ENCODE results near the gene CCDC12. TPM values are rescaled to one million over a fixed set of nuclear protein-coding genes. Genes with fewer than 3 reads are reported as not detected.
A peak's percentile ranks its signal among the peaks of the same experiment; 100 is the strongest.

The CCDC12 gene
- total RNA-seq, 4 donors from 2014 or later = 4.1 to 92.0 (median 41.2) TPM

DNA sequence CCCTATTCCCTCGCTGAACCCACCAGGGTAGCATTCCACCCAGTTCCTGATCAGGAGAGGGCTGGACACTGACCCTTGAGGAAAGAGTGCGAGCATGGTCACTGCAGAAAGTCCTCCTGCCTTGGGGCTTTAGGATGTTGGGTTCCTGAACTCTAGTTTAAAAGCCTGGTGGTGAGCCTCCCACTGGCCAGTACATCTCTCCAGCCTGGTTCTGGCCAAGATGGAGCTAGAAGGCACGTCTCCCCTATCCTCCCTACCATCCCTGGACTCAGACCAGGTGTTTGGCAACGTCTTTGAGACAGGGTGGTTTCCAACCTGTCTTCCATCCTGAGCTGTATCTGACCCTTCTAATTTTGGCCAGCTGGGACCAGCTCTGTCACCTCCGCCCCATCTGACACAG is 34.4 kb upstream of the CCDC12 start:
- intact Hi-C loops (cut with DNase I; ENCODE audit: low total_unique reads) = no loop called here
- DNase-seq = no peak
- H3K9me3 ChIP-seq = no peaks in the 10 kb centered on the region
- peaks cover 0 to 8% of the 10 kb centered on the region in 2 donors for H3K4me1 ChIP-seq
- no peaks in the 10 kb centered on the region for H3K36me3 ChIP-seq
- TF ChIP-seq, protein P1, sequence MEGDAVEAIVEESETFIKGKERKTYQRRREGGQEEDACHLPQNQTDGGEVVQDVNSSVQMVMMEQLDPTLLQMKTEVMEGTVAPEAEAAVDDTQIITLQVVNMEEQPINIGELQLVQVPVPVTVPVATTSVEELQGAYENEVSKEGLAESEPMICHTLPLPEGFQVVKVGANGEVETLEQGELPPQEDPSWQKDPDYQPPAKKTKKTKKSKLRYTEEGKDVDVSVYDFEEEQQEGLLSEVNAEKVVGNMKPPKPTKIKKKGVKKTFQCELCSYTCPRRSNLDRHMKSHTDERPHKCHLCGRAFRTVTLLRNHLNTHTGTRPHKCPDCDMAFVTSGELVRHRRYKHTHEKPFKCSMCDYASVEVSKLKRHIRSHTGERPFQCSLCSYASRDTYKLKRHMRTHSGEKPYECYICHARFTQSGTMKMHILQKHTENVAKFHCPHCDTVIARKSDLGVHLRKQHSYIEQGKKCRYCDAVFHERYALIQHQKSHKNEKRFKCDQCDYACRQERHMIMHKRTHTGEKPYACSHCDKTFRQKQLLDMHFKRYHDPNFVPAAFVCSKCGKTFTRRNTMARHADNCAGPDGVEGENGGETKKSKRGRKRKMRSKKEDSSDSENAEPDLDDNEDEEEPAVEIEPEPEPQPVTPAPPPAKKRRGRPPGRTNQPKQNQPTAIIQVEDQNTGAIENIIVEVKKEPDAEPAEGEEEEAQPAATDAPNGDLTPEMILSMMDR (IDR thresholded peaks at IDR 0.05) = no peak
- no peaks in the 10 kb centered on the region for H3K27me3 ChIP-seq
- H3K4me3 ChIP-seq = no peak overlapping the region
- H3K27ac ChIP-seq = no peak overlapping the region

DNA sequence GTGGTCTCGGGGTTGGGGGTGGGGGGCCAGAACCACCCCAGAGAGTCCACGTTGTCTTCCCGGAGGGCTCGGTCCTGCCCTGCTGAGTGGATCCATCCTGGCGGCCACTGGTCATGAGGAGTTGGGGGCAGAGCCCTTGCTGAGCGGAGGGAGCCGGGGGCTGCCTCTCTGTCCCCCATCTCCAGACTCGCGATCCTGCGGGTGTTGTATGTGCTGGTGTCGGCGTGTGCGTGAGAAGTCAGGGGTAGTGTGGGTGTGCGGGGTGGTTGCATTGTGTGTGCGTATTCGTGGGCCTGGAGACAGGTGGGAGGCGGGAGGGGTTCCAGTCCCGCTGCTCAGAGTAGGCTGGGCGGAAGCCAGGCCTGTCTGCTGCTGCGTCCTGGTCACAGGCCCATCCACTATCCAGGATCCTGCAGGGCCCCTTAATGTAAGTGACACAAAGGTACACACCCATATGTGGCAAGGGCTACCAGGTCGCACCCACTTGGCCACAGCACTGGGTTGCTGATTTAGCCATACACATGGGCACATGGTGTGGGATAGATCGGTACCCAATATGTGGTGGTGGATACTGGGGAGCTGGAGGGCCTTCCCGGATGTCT is 33.7 kb upstream of the CCDC12 start:
- H3K4me1 ChIP-seq = peaks cover 0 to 8% of the 10 kb centered on the region in 2 donors
- no peaks in the 10 kb centered on the region for H3K27me3 ChIP-seq
- DNase-seq = peak in 1 of 2 donors; percentile 26
- intact Hi-C loops (cut with DNase I; ENCODE audit: low total_unique reads) = no loop called here
- peak overlapping the region; percentile 48 to 62 for H3K4me3 ChIP-seq
- no peaks in the 10 kb centered on the region for H3K36me3 ChIP-seq
- H3K9me3 ChIP-seq = no peaks in the 10 kb centered on the region
- H3K27ac ChIP-seq = peak overlapping the region; percentile 83 to 86
- TF ChIP-seq, protein P1 (IDR thresholded peaks at IDR 0.05) = no peak
- TF ChIP-seq POLR2A (IDR thresholded peaks at IDR 0.05) = no peak

DNA sequence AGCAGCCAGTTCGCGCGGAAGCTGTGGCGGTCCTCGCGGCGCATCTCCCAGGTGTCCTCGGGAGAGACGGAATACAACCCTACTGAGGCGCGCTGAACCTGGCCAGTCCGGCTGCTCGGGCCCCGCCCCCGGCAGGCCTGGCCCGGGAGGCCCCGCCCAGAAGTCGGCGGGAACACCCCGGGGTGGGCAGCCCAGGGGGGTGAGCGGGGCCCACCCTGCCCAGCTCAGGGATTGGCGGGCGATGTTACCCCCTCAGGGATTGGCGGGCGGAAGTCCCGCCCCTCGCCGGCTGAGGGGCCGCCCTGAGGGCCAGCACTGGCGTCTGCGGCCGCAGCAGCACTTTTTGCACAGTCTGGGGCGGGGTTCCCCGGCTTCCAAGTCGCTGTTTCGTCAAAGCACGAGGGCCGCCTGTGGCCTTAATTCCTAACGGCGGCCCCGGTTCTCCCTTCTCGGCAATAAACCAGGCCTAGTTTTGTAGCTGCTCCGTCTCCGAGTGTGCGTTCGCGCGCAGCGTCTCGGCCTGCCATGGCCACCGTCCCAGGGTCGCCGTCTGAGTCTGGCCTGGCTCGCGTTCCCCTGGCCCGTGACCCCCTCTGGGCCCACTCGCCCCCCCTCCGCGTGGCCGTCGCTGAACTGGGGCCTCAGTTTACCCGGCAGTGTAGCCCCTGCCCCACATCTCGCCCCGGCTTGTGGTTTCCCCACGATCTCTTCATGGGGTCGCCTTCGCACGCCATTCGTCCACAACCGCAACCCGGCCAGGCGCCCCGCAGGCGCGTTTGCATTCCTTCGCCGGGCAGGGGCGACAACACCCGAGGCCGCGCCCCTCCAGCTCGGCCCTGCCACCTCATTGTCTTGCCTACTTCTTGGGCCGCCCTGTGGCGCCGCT is 32.9 kb upstream of the CCDC12 start:
- Histone ChIP-seq H3K9me3 (no peaks in the 10 kb centered on the region), H3K27me3 (no peaks in the 10 kb centered on the region), H3K36me3 (no peaks in the 10 kb centered on the region), H3K4me1 (peaks cover 0 to 8% of the 10 kb centered on the region in 2 donors), H3K4me3 (peak overlapping the region; percentile 48 to 62), H3K27ac (peak overlapping the region; percentile 83 to 86)
- peak; percentile 91 to 94 for DNase-seq
- TF ChIP-seq POLR2A (IDR thresholded peaks at IDR 0.05) = peak; percentile 81 to 93
- TF ChIP-seq, protein P1 (IDR thresholded peaks at IDR 0.05) = peak in 1 of 4 experiments; percentile 4
- intact Hi-C loops (cut with DNase I; ENCODE audit: low total_unique reads) = no loop called here

DNA sequence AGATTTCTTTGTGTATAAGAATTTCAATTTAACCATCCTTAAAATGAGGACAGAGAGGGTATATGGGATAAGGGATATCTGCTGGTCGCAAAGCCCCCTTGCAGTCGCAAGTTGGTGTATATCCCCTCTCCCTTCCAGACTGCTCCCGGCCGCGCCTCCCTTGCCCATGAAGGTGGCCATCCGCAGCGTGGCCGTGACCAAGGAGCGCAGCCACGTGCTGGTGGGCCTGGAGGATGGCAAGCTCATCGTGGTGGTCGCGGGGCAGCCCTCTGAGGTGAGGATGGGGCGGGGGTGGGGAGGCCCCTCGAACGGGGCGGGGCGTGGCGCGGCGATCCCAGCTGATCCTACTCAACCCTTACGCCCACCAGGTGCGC is 32.3 kb upstream of the CCDC12 start:
- TF ChIP-seq, protein P1 (IDR thresholded peaks at IDR 0.05) = no peak
- TF ChIP-seq POLR2A (IDR thresholded peaks at IDR 0.05) = no peak
- Histone ChIP-seq H3K4me1 (peaks cover 0 to 8% of the 10 kb centered on the region in 2 donors), H3K27me3 (no peaks in the 10 kb centered on the region), H3K9me3 (no peaks in the 10 kb centered on the region), H3K27ac (peak overlapping the region; percentile 73 to 83), H3K36me3 (no peaks in the 10 kb centered on the region), H3K4me3 (peak overlapping the region; percentile 48 to 62)
- intact Hi-C loops (cut with DNase I; ENCODE audit: low total_unique reads) = no loop called here
- no peak for DNase-seq

DNA sequence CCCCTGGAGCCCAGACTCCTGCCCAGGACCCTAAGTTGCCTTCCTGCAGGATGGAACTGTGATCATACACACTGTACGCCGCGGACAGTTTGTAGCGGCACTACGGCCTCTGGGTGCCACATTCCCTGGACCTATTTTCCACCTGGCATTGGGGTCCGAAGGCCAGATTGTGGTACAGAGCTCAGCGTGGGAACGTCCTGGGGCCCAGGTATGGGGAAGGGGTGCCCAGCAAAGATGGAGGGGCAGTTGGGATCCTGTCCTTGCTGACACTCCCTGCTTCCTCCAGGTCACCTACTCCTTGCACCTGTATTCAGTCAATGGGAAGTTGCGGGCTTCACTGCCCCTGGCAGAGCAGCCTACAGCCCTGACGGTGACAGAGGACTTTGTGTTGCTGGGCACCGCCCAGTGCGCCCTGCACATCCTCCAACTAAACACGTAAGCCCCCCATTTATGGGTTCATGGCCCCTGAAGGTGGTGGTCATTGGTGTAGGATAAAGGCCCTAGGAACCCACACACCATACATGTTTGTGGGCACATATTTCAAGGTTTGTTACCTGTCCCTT is 31.8 kb upstream of the CCDC12 start:
- no peaks in the 10 kb centered on the region for H3K27me3 ChIP-seq
- no peak overlapping the region for H3K27ac ChIP-seq
- no peaks in the 10 kb centered on the region for H3K36me3 ChIP-seq
- H3K9me3 ChIP-seq = no peaks in the 10 kb centered on the region
- peaks cover 0 to 8% of the 10 kb centered on the region in 2 donors for H3K4me1 ChIP-seq
- TF ChIP-seq POLR2A (IDR thresholded peaks at IDR 0.05) = no peak
- TF ChIP-seq, protein P1 (IDR thresholded peaks at IDR 0.05) = no peak
- intact Hi-C loops (cut with DNase I; ENCODE audit: low total_unique reads) = no loop called here
- no peak overlapping the region for H3K4me3 ChIP-seq
- DNase-seq = peak in 1 of 2 donors; percentile 17

Data from uterus (tissue), 4 donors.